ENCODE measurements around the gene KIAA1671.

KIAA1671 gene

GRCh38 chr22:24926849-24927579 is 25.5 kb upstream of the KIAA1671 start:
- DNase-seq (ENCODE audit: extremely low read depth, low read depth), result no peak
- no peak for TF ChIP-seq CTCF (IDR thresholded peaks at IDR 0.05; ENCODE audit: low read depth, low read length)

DNA sequence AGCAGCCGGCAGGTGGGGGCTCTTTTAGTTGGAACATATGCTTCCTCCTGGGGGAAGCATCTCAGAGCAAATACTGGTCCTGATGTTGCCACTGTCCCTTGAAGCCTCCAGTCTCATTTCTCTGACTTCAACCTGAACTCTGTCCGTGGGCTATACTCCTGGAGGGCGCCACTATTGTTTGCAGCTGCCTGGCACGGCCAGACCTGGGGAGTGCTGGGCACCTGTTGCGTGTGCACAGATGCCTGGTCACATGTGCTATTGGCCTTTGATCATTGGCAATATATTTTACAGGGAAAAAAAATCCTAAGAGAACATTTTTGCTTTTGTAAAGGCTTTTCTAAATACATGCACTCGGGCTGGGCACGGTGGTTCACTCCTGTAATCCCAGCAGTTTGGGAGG is 24.2 kb upstream of the KIAA1671 start:
- DNase-seq (ENCODE audit: extremely low read depth, low read depth), result no peak
- no peak for TF ChIP-seq CTCF (IDR thresholded peaks at IDR 0.05; ENCODE audit: low read depth, low read length)

- DNase-seq (ENCODE audit: extremely low read depth, low read depth), result no peak
- no peak for TF ChIP-seq CTCF (IDR thresholded peaks at IDR 0.05; ENCODE audit: low read depth, low read length)
Measured at GRCh38 chr22:24930678-24931077, 21.8 kb upstream of the KIAA1671 start.

- no peak for TF ChIP-seq CTCF (IDR thresholded peaks at IDR 0.05; ENCODE audit: low read depth, low read length)
- DNase-seq (ENCODE audit: extremely low read depth, low read depth), result no peak
Measured at GRCh38 chr22:24935771-24936483, 16.6 kb upstream of the KIAA1671 start.

- no peak; the same call in 1 of the 2 replicates for TF ChIP-seq CTCF (IDR thresholded peaks at IDR 0.05; ENCODE audit: low read depth, low read length)
Measured at GRCh38 chr22:24937114-24937513, 15.4 kb upstream of the KIAA1671 start.

DNA sequence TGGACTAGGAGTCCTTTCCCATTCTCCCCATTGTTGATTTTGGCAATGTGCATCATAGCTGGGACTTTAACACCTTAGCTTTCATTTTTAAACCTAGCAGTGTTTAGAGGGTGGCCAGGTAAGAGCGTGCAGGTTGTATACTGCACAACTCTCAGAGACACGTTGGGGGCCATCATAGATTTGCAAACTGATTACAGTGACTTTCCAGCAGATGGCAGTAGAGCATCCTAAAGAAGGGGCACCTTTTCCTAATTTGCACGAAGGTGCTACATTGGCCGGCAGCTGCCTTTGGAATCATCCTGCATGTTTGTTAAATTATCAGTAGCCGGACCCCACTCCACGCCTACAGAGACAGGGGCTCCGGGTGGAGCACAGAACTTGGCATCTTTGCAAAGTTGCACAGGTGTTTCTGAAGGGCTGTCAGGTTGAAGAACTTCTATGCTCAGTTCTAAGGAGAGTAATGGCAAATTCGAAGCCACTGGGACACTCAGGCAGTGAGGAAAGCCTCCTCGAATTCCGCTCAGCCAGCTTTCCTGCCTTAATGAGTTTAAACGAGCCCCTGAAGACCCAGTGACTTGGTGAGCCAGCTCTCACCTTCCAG is 13.7 kb upstream of the KIAA1671 start:
- DNase-seq (ENCODE audit: extremely low read depth, low read depth), result no peak
- peak; percentile 78 for TF ChIP-seq CTCF (IDR thresholded peaks at IDR 0.05; ENCODE audit: low read depth, low read length)

More at GRCh38 chr22:24937114-24937513, 15.4 kb upstream of the KIAA1671 start:
- DNase-seq (ENCODE audit: extremely low read depth, low read depth), result no peak

DNA sequence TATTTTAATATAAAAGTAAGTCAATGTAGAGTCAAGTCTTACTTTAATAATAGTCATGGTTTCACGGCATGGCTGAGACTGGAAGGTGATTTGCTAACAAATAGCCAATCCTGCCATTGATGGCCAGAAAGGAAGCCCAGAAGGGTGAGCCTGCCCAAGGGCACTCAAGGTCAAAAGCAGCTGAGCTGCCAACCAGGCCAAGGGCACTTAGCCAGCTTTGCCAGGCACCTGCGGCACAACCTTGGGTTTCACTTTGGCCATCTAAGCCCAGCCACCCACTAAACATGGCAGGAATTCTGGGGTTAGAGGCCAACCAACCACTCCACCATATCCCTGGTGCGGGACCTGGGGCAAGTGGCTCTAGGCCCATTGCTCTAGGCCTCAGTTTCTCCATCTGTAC is 10.2 kb upstream of the KIAA1671 start:
- DNase-seq (ENCODE audit: extremely low read depth, low read depth), result no peak
- no peak for TF ChIP-seq CTCF (IDR thresholded peaks at IDR 0.05; ENCODE audit: low read depth, low read length)

All from AG09319 (cell line).